Measurements from ENCODE around the gene STXBP6. TPM values are rescaled to one million over a fixed set of nuclear protein-coding genes. Genes with fewer than 3 reads are reported as not detected.

STXBP6 gene
- total and polyA plus RNA-seq, 2 experiments from 2014 or later: 19.7 to 29.0 TPM

GRCh38 chr14:24947131-24947530, 102.8 kb downstream of the STXBP6 start:
- Histone ChIP-seq H3K9me2 (ENCODE audit: insufficient read depth) (peaks cover 4% of the 10 kb centered on the region; the same call in 1 of the 2 replicates), H4K20me1 (replicated peaks; ENCODE audit: insufficient read depth) (no peaks in the 10 kb centered on the region), H3K79me2 (replicated peaks; ENCODE audit: insufficient read depth) (no peaks in the 10 kb centered on the region), H3K27ac (ENCODE audit: low read depth) (no peak overlapping the region), H3K27me3 (ENCODE audit: insufficient read depth) (no peaks in the 10 kb centered on the region), H3F3A (replicated peaks; ENCODE audit: low read depth) (no peaks in the 10 kb centered on the region), H3K4me3 (no peak overlapping the region), H3K36me3 (ENCODE audit: insufficient read depth) (no peaks in the 10 kb centered on the region), H3K4me2 (no peak overlapping the region), H2AFZ (no peak overlapping the region), H3K4me1 (ENCODE audit: insufficient read depth) (peaks cover 30% of the 10 kb centered on the region)
- Mint-ChIP-seq H3K4me3 (no peak overlapping the region), H3K4me1 (peaks cover 29% of the 10 kb centered on the region), H3K36me3 (ENCODE audit: low read depth) (no peaks in the 10 kb centered on the region), H3K27ac (no peak overlapping the region), H3K9me3 (no peaks in the 10 kb centered on the region), H3K27me3 (ENCODE audit: insufficient read depth, low read depth, poor library complexity) (peaks cover 3% of the 10 kb centered on the region)
- TF ChIP-seq ZNF114 (CRISPR knock-in tag; IDR thresholded peaks at IDR 0.05): no peak
- TF ChIP-seq POLR2AphosphoS5 (IDR thresholded peaks at IDR 0.05; ENCODE audit: low read depth): no peak
- TF ChIP-seq JUNB (IDR thresholded peaks at IDR 0.05; ENCODE audit: unreplicated experiment): no peak
- no peak for TF ChIP-seq STAT1 (IDR thresholded peaks at IDR 0.05; ENCODE audit: unreplicated experiment)
- DNase-seq (ENCODE audit: low spot score) (no peak), ATAC-seq (no peak)

- Histone ChIP-seq H3F3A (replicated peaks; ENCODE audit: low read depth) (no peaks in the 10 kb centered on the region), H3K4me3 (no peak overlapping the region), H3K27ac (ENCODE audit: low read depth) (peak overlapping the region; percentile 82), H2AFZ (no peak overlapping the region), H3K9me2 (ENCODE audit: insufficient read depth) (peaks cover 4% of the 10 kb centered on the region; the same call in 1 of the 2 replicates), H3K27me3 (ENCODE audit: insufficient read depth) (no peaks in the 10 kb centered on the region), H4K20me1 (replicated peaks; ENCODE audit: insufficient read depth) (no peaks in the 10 kb centered on the region), H3K4me1 (ENCODE audit: insufficient read depth) (peaks cover 36% of the 10 kb centered on the region), H3K4me2 (no peak overlapping the region), H3K79me2 (replicated peaks; ENCODE audit: insufficient read depth) (0 out of 2 replicates have a peak, but pooled peaks cover 3% of the 10 kb centered on the region), H3K36me3 (ENCODE audit: insufficient read depth) (no peaks in the 10 kb centered on the region)
- no peak for ATAC-seq
- Mint-ChIP-seq H3K36me3 (ENCODE audit: low read depth) (no peaks in the 10 kb centered on the region), H3K9me3 (no peaks in the 10 kb centered on the region), H3K4me1 (peaks cover 42% of the 10 kb centered on the region), H3K27me3 (ENCODE audit: insufficient read depth, low read depth, poor library complexity) (peaks cover 7% of the 10 kb centered on the region), H3K27ac (no peak overlapping the region), H3K4me3 (no peak overlapping the region)
- no peak for DNase-seq (ENCODE audit: low spot score)
- TF ChIP-seq JUNB (IDR thresholded peaks at IDR 0.05; ENCODE audit: unreplicated experiment) (no peak), CTCF (conservative IDR thresholded peaks at IDR 0.05; ENCODE audit: low read depth in 2 of 2) (no peak), STAT1 (IDR thresholded peaks at IDR 0.05; ENCODE audit: unreplicated experiment) (no peak), EZH2 (IDR thresholded peaks at IDR 0.05; ENCODE audit: low read depth, unreplicated experiment) (no peak), REST (IDR thresholded peaks at IDR 0.05; ENCODE audit: unreplicated experiment) (no peak), CREB1 (CRISPR knock-in tag; IDR thresholded peaks at IDR 0.05; ENCODE audit: low read depth) (no peak), ZNF462 (CRISPR knock-in tag; IDR thresholded peaks at IDR 0.05) (no peak), ZNF331 (CRISPR knock-in tag; IDR thresholded peaks at IDR 0.05; ENCODE audit: low read depth) (no peak), EZH2phosphoT487 (IDR thresholded peaks at IDR 0.05; ENCODE audit: unreplicated experiment) (no peak)
Measured at GRCh38 chr14:24944800-24945199, 105.1 kb downstream of the STXBP6 start.

Data from GM23338 (cell line).